HG02943 (cell line): ENCODE measurements around the gene FADS2.

Experiments used
- ATAC-seq: cut with Tn5 transposase; IDR thresholded peaks from one replicate; pipeline ENCODE4 v1.9.1; 2021; ENCODE audit warnings: mild to moderate bottlenecking, low read depth, moderate library complexity; ENCODE audit not compliant: unreplicated experiment

The FADS2 gene

DNA sequence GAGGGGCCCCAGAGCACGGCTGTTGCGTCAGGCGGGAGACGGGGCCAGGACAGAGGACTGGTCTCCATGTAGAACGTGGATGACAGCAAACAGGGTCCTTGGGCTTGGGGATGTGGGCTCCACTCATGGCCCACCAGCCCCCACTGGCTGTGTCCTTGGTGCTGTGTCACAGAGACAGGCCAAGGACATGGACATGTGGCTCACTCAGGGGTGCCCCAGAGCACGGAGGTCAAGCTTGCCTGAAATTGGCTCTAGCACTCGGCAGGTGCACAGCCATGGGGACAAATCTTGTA, 14.4 kb downstream of the FADS2 start:
- no peak for ATAC-seq

GRCh38 chr11:61844909-61845565, 16.9 kb downstream of the FADS2 start:
- ATAC-seq = no peak

GRCh38 chr11:61846362-61847020, 18.4 kb downstream of the FADS2 start:
- ATAC-seq = no peak

DNA sequence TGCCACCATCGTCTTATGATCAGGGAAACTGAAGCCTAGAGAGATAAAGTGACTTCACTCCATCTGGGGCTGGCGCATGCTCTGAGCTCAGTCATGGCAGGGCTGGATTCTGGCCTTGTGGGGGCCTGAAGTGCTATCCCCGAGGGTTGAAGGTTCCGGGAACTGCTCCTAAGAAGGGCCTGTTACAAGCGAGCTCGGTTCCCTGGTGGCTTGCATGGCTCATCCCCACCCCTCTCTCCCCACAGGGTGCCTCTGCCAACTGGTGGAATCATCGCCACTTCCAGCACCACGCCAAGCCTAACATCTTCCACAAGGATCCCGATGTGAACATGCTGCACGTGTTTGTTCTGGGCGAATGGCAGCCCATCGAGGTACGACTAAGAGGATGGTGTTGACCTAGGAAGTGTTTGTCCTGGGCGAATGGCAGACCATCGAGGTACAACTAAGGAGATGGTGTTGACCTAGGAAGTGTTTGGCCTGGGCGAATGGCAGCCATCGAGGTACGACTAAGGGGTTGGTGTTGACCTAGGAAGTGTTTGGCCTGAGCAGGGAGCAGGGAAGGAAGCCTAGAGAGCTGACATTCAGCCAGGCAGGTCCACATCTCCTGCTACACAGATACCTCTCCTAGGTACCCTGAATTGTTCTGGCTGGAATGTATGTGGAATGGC, 19.9 kb downstream of the FADS2 start:
- ATAC-seq = no peak

- ATAC-seq = no peak
Observed at GRCh38 chr11:61848631-61849030, 20.5 kb downstream of the FADS2 start.

GRCh38 chr11:61850687-61851086, 22.6 kb downstream of the FADS2 start:
- ATAC-seq = no peak

GRCh38 chr11:61851113-61851899, 23.2 kb downstream of the FADS2 start:
- no peak for ATAC-seq

DNA sequence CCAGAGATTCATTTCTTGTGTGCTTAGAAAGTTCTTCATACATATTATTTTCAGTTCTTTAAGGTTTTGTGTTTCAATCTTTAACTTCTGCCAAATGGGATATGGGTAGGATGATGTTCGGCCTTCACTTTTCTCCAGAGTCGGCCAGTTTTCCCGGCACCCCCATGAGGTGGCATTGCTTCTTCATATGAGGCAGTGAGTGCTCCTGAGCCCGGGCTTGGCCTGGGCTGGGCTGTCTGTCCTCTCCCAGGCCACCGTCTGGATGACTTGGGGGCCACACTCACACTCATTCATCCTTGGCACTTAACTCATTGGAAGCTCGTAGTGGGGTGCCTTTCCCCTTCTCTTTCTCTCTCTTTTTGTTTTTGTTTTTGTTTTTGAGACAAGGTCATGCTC, 23.8 kb downstream of the FADS2 start:
- ATAC-seq = no peak

DNA sequence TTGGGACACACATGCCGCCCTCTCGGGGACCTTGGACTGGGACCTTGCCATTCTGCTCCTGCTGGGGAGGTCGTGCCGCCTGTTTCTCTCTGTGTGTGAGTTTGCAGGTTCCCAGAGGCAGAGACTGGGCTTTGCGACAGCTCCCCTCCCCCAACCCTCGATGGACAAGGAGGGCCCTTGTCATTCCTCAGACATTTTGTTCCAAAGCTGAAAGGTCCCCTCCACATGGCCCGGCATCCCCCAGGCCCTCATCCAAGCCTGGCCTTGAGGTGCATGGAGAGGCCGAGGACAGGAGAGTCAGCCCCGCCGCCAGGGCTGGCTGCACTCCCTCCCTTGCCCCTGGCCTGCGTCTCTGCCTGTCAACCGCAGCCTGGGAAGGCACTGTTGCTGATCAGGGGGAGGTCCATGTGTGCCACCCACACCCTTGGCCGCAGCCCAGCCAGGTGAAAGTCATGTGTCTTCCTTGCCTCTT, 25.6 kb downstream of the FADS2 start:
- ATAC-seq = no peak

DNA sequence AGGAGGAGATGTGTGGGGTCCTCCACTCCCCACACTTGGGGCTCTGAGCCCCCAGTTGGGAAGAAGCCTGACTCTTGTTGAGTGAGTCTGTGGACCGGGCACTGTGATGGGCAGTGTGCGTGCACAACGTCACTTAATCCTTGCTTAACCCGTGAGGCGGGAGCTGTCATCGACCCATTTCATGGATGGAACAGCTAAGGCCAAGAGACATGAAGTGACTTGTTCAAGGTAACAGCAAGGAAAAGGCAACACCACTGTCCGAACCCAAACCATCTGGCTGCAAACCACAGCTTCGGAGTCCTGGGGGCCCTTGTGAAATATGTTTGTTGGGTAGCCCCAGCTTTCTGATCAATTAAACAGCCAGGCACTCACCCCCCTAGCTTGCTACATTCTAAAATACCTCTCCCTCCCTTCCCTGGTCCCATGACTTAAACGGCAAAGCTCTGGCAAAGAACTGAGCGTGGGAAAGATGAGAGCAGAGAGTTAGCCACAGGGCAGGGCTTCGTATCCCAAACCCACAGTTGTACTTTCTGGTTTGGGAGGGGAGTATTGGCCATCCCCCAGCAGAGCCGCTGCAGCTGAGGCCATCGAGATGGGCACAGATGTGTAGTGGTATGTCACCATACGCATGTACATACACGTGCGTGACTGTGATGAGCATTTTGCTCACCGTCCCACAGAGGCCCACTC, 26.3 kb downstream of the FADS2 start:
- ATAC-seq = no peak

DNA sequence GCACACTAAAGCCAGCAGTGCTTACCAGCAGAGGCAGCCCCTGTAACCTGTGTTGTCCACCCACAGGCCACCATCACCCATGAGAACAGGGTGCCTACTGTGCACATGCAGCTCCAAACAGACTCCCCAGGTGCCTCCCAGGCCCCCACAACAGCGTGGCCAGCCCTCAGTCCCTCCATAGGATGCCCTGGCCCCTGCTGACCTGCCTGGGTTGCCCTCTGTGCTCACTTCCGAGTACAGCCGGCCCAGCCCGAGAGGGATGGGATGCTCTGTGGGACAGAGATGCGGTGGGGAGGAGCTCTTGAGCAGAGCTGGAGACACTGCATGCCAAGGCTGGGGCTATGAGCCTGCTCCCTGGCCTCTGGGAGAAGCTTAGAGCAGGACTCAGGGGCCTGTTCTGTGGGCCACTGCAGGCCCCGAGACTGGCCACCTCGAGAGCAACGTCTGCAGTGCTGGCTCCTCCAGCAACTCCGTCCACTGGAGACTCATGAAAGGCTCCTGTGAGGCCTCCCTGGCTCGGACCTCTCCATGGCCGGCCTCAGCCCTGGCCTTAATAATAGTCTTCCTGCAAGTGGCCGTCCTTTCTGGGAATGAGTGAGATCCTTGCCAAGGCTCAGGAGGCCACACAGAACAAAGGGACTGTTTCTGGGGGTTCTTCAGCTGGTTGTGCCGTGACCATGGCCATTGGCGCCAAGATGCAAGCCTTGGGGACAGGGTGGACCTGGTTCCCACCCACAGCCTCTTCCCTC, 27.0 kb downstream of the FADS2 start:
- ATAC-seq = no peak

GRCh38 chr11:61855939-61856680, 28.0 kb downstream of the FADS2 start:
- ATAC-seq = no peak

DNA sequence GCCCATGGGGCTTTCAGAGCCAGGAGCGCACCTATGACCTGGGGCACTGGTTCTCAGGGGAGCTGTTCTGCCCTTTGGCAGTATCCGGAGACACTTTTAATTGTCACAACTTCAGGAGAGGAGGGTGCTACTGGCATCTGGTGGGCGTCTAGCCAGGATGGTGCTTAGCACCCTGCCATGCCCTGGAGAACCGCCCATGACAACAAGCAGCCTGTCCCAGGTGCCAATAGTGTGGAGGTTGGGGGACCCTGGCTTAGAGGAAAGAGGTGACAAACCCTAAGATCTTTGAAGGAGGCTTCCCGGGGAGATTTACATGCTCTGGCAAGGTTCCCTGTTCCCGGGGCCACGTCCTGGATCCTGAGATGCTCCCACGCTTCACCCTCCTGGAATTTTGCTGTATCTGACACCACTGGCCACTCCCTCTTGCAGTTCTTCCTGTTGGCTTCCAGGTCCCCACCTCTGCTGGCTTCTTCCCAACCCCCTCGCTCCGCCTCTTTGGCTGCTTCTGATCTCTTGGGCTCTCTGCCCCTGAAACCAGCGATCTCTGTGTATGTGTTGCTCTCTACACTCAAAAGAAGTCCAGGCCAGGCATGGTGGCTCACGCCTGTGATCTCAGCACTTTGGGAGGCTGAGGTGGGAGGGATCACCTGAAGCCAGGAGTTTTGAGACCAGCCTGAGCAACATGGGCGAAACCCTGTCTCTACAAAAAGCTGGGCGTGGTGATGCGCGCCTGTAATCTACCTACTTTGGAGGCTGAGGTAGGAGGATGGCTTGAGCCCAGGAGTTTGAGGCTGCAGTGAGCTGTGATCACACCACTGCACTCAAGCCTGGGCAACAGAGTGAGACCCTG, 32.2 kb downstream of the FADS2 start:
- ATAC-seq = no peak

DNA sequence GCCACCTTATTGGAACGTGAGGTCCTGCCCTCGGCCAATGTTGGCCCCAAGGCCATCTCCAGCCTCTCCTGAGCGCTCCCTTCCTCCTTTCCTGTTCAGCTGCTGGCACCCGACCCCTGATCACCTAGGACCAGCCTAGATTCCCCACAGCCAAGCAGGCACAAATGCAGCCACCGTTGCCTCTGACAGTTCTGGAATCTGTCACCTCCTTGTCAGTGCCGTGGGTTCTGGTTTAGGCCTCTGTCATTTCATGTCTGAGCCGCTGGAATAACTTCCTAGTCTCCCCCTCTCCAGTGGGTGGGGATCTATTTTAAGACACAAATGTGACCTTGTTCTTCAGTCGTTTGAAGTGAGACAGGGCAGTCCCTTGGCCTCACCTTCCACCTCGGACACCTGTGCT, 33.5 kb downstream of the FADS2 start:
- ATAC-seq = no peak

DNA sequence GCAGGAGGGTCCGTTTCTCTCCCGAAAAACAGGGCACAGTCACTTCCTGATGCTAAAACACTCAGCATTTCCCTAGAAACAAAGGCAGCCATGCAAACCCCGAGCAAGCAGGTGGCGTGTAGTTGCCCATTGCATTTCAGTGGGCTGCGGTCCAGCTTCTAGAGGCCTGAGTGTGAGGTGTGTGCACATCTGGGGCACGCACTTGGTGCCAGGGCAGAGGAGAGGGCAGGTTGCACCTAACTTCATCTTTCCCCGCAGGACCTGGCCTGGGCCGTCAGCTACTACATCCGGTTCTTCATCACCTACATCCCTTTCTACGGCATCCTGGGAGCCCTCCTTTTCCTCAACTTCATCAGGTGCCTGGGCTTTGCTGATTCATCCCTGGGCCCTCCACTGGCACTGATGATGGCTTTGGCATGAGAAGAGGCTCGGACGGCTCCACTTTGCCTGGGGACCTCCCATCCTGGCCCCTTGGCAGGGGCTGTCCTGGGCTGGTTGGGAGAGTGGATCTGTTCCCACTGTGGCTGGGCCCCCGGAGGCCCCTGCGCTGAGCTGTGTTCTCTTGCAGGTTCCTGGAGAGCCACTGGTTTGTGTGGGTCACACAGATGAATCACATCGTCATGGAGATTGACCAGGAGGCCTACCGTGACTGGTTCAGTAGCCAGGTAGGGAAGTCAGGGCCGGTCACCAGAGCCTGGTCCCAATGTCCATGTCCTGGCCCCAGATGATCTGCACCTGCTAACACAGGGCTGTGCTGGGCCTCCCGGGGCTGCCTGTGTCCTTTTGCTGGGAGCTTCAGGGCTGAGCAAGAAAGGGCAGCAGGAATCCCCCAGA, 34.8 kb downstream of the FADS2 start:
- ATAC-seq = no peak

GRCh38 chr11:61863548-61864081, 35.5 kb downstream of the FADS2 start:
- no peak for ATAC-seq
